Uterus (tissue), 4 donors: ENCODE measurements around the gene KITLG. TPM values are rescaled to one million over a fixed set of nuclear protein-coding genes. Genes with fewer than 3 reads are reported as not detected.

Experiments
- DNase-seq, 2 donors: peaks; one replicate each; pipeline ENCODE4 v3.0.0-alpha.2; 2019 to 2020
- H3K27ac ChIP-seq, 2 donors: fragments of 200-600 bp; sonication (generic); 1 replicate in 1 of 2; 2 replicates in 1 of 2; pipeline ENCODE4 v1.5.1; 2016 to 2018
- H3K27me3 ChIP-seq, 2 donors: fragments of 200-600 bp; sonication (generic); one replicate each; pipeline ENCODE4 v1.5.1; 2018 to 2019; ENCODE audit warnings: control low read depth in 1 of 2
- H3K36me3 ChIP-seq, 2 donors: fragments of 200-600 bp; sonication (generic); one replicate each; pipeline ENCODE4 v1.5.1; 2019; ENCODE audit warnings: control low read depth in 1 of 2
- H3K4me1 ChIP-seq, 2 donors: fragments of 200-600 bp; sonication (generic); one replicate each; pipeline ENCODE4 v1.5.1; 2018 to 2019; ENCODE audit warnings: control low read depth in 1 of 2
- H3K4me3 ChIP-seq, 2 donors: fragments of 200-600 bp; sonication (generic); 1 replicate in 1 of 2; 2 replicates in 1 of 2; pipeline ENCODE4 v1.5.1; 2018 to 2019; ENCODE audit warnings: mild to moderate bottlenecking in 1 of 2
- H3K9me3 ChIP-seq, 2 donors: fragments of 200-600 bp; sonication (generic); one replicate each; pipeline ENCODE4 v1.5.1; 2019; ENCODE audit warnings: control low read depth in 1 of 2
- POLR2A ChIP-seq, 2 donors: fragments of 450-650 bp; IDR thresholded peaks; one replicate each; pipeline ENCODE4 v1.6.1; 2016; ENCODE audit warnings: antibody characterized with exemption in 2 of 2, mild to moderate bottlenecking in 1 of 2, moderate library complexity in 1 of 2
- intact Hi-C: fragments of 100-400 bp; cut with DNase I; formaldehyde crosslinking; loops from one replicate; pipeline ENCODE4 v1.15.1; 2023; ENCODE audit warnings: low total_unique reads
- total RNA-seq, 4 donors: library from RNA; depleted of rRNA in 3 of 4; stranded (reverse); fragments of >200 nt in 3 of 4; gene quantifications; one replicate each; pipeline versions ENCODE4 v1.1.0 to v1.2.4, GENCODE V29; 2014 to 2023
- TF ChIP-seq, protein P1 (sequence below), 4 experiments: fragments of 200-600 bp in 2 of 4; fragments of 450-650 bp in 2 of 4; sonication (generic) in 2 of 4; IDR thresholded peaks; one replicate each; pipeline ENCODE4 v1.5.1; 2016 to 2019; ENCODE audit warnings: antibody characterized with exemption in 4 of 4, mild to moderate bottlenecking in 2 of 4, moderate library complexity in 1 of 4
- donor health status: DM: yes; HTN: yes; CAD: no.

The KITLG gene
- total RNA-seq, 4 donors from 2014 or later, result 19.0 to 51.2 (median 35.8) TPM

DNA sequence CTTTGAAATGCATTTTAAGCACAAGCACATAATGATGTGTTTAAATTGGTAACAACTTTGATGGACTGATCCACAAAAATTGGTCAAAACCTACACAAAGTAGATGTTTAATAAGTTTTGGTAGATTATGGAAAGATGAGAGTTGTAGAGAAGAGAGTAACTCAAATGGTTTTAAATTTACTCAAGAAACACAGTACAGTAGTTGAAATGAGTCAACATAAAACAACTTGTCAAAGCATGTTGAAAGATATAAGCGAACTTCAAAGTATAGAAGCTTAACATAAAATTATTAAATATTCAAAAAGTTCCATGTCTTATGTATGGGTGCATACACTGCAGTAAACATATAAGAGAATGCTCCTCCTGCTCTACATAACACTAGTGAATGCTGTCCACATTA is 49.4 kb downstream of the KITLG start:
- H3K9me3 ChIP-seq, result peaks cover 0 to 2% of the 10 kb centered on the region in 2 donors
- DNase-seq, result no peak
- H3K27ac ChIP-seq, result peak overlapping the region in 1 of 2 donors; percentile 42
- intact Hi-C loops, result no loop called here
- H3K27me3 ChIP-seq, result no peaks in the 10 kb centered on the region
- H3K36me3 ChIP-seq, result no peaks in the 10 kb centered on the region
- H3K4me1 ChIP-seq, result no peaks in the 10 kb centered on the region
- no peak overlapping the region for H3K4me3 ChIP-seq
- TF ChIP-seq POLR2A (IDR thresholded peaks at IDR 0.05), result no peak
- TF ChIP-seq, protein P1, sequence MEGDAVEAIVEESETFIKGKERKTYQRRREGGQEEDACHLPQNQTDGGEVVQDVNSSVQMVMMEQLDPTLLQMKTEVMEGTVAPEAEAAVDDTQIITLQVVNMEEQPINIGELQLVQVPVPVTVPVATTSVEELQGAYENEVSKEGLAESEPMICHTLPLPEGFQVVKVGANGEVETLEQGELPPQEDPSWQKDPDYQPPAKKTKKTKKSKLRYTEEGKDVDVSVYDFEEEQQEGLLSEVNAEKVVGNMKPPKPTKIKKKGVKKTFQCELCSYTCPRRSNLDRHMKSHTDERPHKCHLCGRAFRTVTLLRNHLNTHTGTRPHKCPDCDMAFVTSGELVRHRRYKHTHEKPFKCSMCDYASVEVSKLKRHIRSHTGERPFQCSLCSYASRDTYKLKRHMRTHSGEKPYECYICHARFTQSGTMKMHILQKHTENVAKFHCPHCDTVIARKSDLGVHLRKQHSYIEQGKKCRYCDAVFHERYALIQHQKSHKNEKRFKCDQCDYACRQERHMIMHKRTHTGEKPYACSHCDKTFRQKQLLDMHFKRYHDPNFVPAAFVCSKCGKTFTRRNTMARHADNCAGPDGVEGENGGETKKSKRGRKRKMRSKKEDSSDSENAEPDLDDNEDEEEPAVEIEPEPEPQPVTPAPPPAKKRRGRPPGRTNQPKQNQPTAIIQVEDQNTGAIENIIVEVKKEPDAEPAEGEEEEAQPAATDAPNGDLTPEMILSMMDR (IDR thresholded peaks at IDR 0.05), result no peak

DNA sequence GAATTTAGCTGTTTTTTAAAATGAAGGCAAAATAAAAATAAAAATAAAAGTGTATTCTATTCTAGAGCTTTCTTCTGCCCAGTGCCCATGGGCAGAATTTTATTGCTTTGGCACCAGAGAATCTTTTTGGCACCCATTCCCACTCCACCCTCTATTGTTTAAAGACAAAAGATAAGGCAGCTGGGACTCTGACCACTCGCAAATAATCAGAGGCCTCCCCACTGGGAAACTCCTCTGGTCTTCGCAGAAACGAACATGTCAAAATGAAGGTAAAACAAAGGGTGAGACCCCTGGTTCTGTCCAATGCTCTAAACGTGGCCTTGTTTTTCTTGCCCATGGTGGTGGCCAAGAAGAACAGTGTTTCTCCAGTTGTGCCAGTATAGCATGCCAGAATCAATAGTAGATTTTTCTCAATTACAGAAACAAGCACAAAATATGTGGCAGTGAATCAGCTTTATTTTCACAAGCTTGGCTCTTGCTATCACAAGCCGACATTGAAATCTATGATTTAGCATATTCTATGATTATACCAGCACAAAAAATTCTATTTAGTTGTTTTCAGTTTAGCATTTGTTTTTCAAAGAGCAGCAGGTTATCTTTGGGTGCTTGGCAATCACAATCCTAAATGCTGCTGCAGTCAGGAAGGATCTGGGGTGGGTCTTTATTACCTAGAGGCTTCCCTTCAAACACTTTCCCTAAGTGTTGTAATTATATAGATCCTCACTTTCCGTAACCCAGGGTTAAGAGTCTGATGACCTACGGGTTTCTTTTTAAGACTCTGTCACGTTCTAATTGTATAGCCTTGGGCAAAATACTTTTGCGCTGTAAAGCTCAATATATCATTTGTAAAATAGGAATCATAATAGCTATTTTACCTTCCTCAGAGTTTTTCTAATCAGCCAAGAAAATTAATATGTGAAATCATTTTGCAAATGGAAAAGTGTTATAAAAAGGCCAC is 50.5 kb downstream of the KITLG start:
- no peaks in the 10 kb centered on the region for H3K4me1 ChIP-seq
- no peak for TF ChIP-seq POLR2A (IDR thresholded peaks at IDR 0.05)
- TF ChIP-seq, protein P1 (IDR thresholded peaks at IDR 0.05), result no peak
- peaks cover 0 to 2% of the 10 kb centered on the region in 2 donors for H3K9me3 ChIP-seq
- intact Hi-C loops, result no loop called here
- no peak overlapping the region for H3K4me3 ChIP-seq
- DNase-seq, result no peak
- H3K27me3 ChIP-seq, result no peaks in the 10 kb centered on the region
- H3K36me3 ChIP-seq, result no peaks in the 10 kb centered on the region
- H3K27ac ChIP-seq, result peak overlapping the region in 1 of 2 donors; percentile 42

DNA sequence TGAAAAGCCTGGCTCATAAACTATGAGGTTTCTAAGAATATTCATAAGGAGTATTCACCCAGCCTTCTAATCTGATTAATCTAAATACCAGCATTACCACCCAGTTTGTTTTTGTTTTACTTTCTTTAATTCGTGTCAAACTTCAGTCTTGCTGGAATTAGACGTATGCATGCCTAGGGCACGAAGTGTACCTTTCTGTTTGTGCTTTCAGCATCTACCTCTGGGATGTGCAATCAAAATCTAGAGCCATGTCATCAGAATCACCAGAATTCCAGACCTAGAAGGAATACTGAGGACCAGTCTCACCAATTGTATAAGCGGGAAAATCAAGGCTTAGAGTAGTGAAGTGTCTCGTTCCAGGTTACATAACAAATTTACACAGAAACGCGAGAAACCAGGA is 57.3 kb downstream of the KITLG start:
- intact Hi-C loops, result no loop called here
- no peak overlapping the region for H3K27ac ChIP-seq

DNA sequence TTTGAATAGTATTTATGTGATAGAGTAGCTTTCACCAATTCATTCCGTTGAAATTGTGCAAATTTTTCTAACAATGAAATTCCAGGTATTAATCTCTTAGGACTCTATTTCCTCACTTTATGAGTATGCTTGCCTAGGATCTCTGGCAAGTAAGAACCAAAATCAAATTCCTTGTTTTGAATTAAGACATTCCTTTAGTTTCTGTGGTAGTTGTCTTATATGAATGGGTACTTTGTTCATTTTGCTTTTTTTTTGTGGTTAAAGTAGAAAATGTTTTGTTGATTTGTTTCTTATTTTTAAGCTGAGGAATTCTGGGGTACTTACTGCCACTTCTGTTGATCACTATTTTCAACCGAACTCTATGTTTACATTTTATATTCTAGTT is 59.8 kb downstream of the KITLG start:
- intact Hi-C loops, result no loop called here
- Histone ChIP-seq H3K4me1 (no peaks in the 10 kb centered on the region), H3K4me3 (no peak overlapping the region), H3K27ac (no peak overlapping the region), H3K27me3 (no peaks in the 10 kb centered on the region), H3K36me3 (no peaks in the 10 kb centered on the region), H3K9me3 (no peaks in the 10 kb centered on the region)
- TF ChIP-seq, protein P1 (IDR thresholded peaks at IDR 0.05), result no peak
- DNase-seq, result no peak

More for the DNA sequence above, 57.3 kb downstream of the KITLG start:
- Histone ChIP-seq H3K36me3 (no peaks in the 10 kb centered on the region), H3K4me1 (no peaks in the 10 kb centered on the region), H3K27me3 (no peaks in the 10 kb centered on the region), H3K4me3 (no peak overlapping the region), H3K9me3 (peaks cover 0 to 2% of the 10 kb centered on the region in 2 donors)
- TF ChIP-seq, protein P1 (IDR thresholded peaks at IDR 0.05), result no peak
- no peak for TF ChIP-seq POLR2A (IDR thresholded peaks at IDR 0.05)
- no peak for DNase-seq

DNA sequence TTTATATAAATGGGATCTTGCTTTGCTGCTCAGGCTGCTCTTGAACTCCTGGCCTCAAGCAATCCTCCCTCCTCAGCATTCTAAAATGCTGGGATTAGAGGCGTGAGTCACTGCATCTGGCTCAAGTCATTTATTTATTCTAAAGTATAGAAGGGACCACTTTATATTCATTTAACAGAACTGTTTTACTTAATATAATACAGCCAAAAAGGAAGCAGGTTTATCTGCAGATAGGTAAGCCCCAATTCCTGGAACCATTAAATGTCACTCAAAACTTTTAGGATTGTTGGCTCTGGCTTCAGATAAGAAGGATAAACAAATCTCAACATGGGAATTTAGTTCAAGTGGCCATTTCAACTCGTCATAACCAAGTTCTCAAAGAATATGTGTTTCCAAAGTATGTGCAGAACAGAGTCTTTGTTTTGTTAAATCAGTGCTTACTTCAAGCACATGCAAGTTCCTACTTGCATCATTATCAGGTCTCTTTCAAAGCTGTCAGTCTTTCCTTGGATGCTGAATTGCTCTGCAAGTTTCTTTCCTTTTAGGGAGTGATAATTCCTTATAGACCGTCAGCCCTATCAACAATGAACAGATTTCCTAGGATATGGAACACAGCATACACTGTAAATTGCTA is 60.4 kb downstream of the KITLG start:
- H3K27ac ChIP-seq, result no peak overlapping the region
- no peaks in the 10 kb centered on the region for H3K36me3 ChIP-seq
- no peak for DNase-seq
- H3K4me1 ChIP-seq, result no peaks in the 10 kb centered on the region
- no peaks in the 10 kb centered on the region for H3K27me3 ChIP-seq
- intact Hi-C loops, result no loop called here
- TF ChIP-seq POLR2A (IDR thresholded peaks at IDR 0.05), result no peak
- TF ChIP-seq, protein P1 (IDR thresholded peaks at IDR 0.05), result no peak
- no peak overlapping the region for H3K4me3 ChIP-seq
- no peaks in the 10 kb centered on the region for H3K9me3 ChIP-seq
